Eye (tissue), 1 donor: ENCODE data around the gene OR4D1.

Experiments
- DNase-seq: peaks from one replicate; pipeline ENCODE4 v3.0.0-alpha.2; 2015

OR4D1 gene

DNA sequence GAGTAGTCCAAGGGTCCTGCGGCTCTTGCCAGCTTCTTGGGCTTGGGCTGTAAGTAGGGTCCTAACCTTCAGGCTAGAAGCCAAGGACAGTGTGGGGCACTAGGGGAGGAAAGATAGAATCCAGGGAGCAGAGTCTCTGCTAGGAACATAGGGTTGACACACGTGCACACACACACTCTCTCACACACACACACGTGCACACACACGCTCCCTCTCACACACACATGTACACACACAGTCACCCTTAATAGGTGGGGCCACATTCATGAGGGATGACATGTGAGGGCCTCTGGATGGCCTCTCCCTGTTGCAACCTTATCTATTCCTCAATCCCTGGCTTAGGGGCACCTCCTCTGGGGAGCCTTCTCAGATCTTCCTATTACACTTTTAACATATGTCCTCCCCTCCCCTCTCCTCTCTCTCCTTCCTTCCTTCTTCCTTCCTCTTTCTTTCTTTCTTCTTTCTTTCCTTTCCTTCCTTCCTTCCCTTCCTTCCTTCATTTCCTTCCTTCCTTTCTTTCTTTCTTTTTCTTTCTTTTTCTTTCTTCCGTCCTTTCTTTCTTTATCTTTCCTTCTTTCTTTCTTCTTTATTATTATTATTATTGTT, 47.4 kb downstream of the OR4D1 start:
- no peak for DNase-seq

DNA sequence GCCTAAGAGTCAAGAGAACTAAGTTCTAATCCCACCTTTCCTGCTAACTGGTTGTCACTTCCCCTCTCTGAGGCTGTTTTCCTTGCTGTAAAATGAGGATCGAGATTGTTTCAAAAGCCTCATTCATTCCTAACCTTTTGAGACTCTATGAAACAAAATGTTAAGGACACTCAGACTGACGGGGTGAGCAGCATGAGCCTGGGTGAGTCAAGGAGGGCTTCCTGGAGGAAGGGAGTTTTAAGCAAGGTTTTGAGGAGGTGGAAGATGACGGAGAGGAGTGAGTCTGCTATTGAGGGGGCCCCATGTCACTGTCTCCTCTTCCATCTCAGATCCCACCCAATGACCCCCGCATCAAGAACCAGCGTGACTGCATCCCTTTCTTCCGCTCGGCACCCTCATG, 48.4 kb downstream of the OR4D1 start:
- DNase-seq = no peak

DNA sequence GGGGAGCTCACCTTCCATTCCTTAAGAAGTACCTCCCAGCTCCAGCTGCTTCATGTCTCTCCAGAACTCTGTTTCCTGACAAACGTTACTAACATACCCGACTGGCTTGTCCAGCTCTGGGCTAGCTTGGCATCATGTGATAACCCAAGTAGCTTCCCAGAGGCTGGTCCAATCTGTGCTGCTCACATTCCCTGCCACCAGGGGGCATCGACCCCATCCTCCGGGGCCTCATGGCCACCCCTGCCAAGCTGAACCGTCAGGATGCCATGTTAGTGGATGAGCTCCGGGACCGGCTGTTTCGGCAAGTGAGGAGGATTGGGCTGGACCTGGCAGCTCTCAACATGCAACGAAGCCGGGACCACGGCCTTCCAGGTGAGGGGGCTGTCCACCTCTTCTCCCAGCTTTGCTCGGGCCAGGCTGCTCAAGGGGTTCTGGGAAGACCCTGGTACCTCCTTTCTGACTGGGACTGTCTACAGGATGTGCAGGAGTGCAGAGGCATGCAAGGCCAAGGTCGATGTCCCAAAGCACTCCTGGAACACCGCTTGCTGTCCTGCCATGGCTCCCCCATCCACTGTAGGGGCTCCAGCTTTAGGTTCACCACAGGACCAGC, 51.9 kb downstream of the OR4D1 start:
- peak; percentile 62 for DNase-seq

GRCh38 chr17:58202859-58203258, 54.7 kb downstream of the OR4D1 start:
- no peak for DNase-seq

DNA sequence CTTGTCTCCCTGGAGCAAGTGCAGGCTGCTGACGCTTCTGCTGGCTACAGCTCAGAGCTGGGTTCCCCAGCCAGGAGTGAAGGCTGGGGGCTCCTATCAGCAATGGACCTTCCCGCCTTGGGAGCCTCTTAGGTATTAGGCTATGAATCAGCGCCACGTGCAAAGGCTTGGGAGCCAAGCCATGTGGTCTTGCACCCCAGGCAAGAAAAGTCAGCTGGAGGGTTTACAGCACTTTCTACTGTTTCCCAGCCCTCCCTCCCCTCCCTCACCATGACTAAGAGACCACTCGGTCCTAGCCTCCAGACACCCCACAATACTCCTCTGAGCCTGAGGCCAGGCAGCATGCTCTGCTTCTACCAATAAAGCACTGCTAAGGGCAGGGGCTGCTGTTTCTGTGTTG, 56.6 kb downstream of the OR4D1 start:
- no peak for DNase-seq

GRCh38 chr17:58205936-58206335, 57.8 kb downstream of the OR4D1 start:
- no peak for DNase-seq

DNA sequence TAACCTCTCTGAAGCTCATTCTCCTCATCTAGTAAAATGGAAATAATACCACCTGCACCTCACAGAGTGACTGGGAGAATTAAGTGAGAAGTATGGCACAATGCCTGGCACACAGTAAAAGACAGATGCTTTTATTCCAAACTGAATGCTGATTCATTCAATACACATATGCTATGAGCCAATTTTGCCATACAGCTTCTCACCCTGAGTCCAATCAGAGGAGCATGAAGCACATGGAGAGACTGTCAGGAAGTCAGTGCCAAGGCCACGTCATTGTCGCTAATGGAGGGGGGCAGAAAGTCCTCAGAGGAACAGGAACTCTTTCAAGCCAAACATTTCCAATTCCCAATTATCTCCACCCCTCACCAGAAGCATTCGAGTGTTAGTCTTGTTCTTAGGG, 59.3 kb downstream of the OR4D1 start:
- DNase-seq = no peak

DNA sequence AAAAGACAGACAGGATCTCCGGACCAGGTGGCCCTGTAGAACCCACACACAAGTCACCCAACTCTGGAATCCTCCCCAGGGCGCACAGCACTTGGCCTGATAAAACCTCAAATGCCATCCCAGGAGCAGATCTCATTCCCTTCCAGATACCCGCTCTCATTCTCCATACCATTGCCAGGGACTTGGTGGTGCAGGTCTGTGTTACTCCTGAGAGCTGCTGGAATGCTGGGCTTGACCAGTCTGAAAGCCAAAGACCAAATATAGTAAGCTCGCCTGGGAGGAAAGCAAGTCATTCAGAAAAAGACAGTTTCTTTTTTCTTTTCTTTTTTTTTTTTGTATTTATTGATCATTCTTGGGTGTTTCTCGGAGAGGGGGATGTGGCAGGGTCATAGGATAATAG, 60.2 kb downstream of the OR4D1 start:
- DNase-seq = no peak
